A549 (cell line): Measurements from ENCODE around the gene ELF2.

Source experiments
- CEBPB ChIP-seq, 2 experiments: fragments of >200 bp in 1 of 2; sonication (Bioruptor Twin) in 1 of 2; formaldehyde crosslinking in 1 of 2; IDR thresholded peaks; 2 replicates each; pipeline ENCODE4 v1.6.1; 2012 to 2016
- TF ChIP-seq, protein P1 (sequence below): fragments of >200 bp; sonication (Bioruptor Twin); formaldehyde crosslinking; IDR thresholded peaks from 3 replicates; pipeline ENCODE4 v1.5.1; 2016

DNA sequence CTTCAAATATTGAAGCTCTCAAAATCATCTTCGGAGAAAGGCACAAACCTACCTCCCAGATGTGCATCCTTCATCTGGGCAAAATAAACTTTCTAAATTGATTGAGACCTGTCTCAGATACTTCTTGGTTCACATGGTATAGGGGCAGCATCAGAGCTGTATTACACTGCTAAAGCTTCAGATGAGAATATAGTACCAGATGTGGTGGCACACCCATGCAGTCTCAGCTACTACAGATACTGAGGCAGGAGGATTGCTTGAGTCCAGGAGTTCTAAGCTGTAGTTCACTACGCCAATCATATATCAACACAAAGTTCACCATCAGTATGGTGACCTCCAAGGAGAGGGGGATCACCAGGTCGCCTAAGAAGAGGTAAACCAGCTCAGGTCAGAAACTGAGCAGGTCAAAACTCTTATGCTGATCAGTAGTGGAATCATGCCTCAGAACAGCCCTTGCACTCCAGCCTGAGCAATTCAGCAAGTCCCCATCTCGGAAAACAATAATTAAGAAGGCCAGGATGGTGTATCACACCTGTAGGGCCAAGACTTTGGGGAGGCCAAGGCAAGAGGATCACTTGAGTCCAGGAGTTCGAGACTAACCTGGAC, 22.0 kb downstream of the ELF2 start:
- TF ChIP-seq CEBPB (IDR thresholded peaks at IDR 0.05), result no peak
- TF ChIP-seq, protein P1, sequence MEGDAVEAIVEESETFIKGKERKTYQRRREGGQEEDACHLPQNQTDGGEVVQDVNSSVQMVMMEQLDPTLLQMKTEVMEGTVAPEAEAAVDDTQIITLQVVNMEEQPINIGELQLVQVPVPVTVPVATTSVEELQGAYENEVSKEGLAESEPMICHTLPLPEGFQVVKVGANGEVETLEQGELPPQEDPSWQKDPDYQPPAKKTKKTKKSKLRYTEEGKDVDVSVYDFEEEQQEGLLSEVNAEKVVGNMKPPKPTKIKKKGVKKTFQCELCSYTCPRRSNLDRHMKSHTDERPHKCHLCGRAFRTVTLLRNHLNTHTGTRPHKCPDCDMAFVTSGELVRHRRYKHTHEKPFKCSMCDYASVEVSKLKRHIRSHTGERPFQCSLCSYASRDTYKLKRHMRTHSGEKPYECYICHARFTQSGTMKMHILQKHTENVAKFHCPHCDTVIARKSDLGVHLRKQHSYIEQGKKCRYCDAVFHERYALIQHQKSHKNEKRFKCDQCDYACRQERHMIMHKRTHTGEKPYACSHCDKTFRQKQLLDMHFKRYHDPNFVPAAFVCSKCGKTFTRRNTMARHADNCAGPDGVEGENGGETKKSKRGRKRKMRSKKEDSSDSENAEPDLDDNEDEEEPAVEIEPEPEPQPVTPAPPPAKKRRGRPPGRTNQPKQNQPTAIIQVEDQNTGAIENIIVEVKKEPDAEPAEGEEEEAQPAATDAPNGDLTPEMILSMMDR, result no peak
